RCC 7860 (cell line): ENCODE data around the gene CRYGN.

Experiments used
- DNase-seq: peaks from one replicate; pipeline ENCODE4 v3.0.0-alpha.2; 2015; ENCODE audit warnings: low spot score
- FAIRE-seq: peaks from 2 replicates; lab custom pipeline; 2012; peaks lifted over from hg19 to GRCh38; lab: Jason Lieb, UNC

Gene CRYGN

GRCh38 chr7:151427705-151428377 is 12.1 kb downstream of the CRYGN start:
- FAIRE-seq (no peak), DNase-seq (no peak)

- FAIRE-seq (no peak), DNase-seq (no peak)
These were observed 12.8 kb downstream of the CRYGN start for GRCh38 chr7:151426904-151427704.

- peak; percentile 88 for FAIRE-seq
- peak; percentile 81 for DNase-seq
These were observed 13.5 kb downstream of the CRYGN start for GRCh38 chr7:151426441-151426903.

- no peak for FAIRE-seq
These were observed 14.1 kb downstream of the CRYGN start for GRCh38 chr7:151425670-151426440.

GRCh38 chr7:151424799-151425198 is 15.1 kb downstream of the CRYGN start:
- no peak for DNase-seq
- FAIRE-seq = no peak

More at GRCh38 chr7:151425670-151426440, 14.1 kb downstream of the CRYGN start:
- DNase-seq = no peak

GRCh38 chr7:151423936-151424335 is 16.0 kb downstream of the CRYGN start:
- DNase-seq (no peak), FAIRE-seq (no peak)

GRCh38 chr7:151423226-151423625 is 16.7 kb downstream of the CRYGN start:
- FAIRE-seq = no peak

GRCh38 chr7:151422212-151422611 is 17.7 kb downstream of the CRYGN start:
- DNase-seq (no peak), FAIRE-seq (no peak)

More at GRCh38 chr7:151423226-151423625, 16.7 kb downstream of the CRYGN start:
- no peak for DNase-seq

GRCh38 chr7:151420144-151420543 is 19.8 kb downstream of the CRYGN start:
- FAIRE-seq = no peak
- no peak for DNase-seq

GRCh38 chr7:151416941-151417315 is 23.0 kb downstream of the CRYGN start:
- FAIRE-seq (no peak), DNase-seq (no peak)

GRCh38 chr7:151416112-151416940 is 23.6 kb downstream of the CRYGN start:
- FAIRE-seq = no peak

GRCh38 chr7:151415375-151416105 is 24.4 kb downstream of the CRYGN start:
- DNase-seq = no peak
- no peak for FAIRE-seq

More at GRCh38 chr7:151416112-151416940, 23.6 kb downstream of the CRYGN start:
- no peak for DNase-seq

- DNase-seq = no peak
- FAIRE-seq = no peak
These were observed 26.7 kb downstream of the CRYGN start for GRCh38 chr7:151413241-151413640.

GRCh38 chr7:151412318-151412717 is 27.6 kb downstream of the CRYGN start:
- DNase-seq (no peak), FAIRE-seq (no peak)

- DNase-seq = no peak
- no peak for FAIRE-seq
These were observed 28.4 kb downstream of the CRYGN start for GRCh38 chr7:151411551-151411950.

GRCh38 chr7:151410405-151411390 is 29.2 kb downstream of the CRYGN start:
- FAIRE-seq = no peak

GRCh38 chr7:151409667-151410404 is 30.1 kb downstream of the CRYGN start, which contains the start of gene WDR86:
TSS of gene WDR86 (minus strand) at chr7:151410038. CDS start at chr7:151409589, 449 bp downstream.
- FAIRE-seq (no peak), DNase-seq (no peak)

More at GRCh38 chr7:151410405-151411390, 29.2 kb downstream of the CRYGN start:
- DNase-seq = no peak
